Measurements from ENCODE around the gene USP54. TPM values are rescaled to one million over a fixed set of nuclear protein-coding genes. Genes with fewer than 3 reads are reported as not detected.
A peak's percentile ranks its signal among the peaks of the same experiment; 100 is the strongest.
"Not testable (repeated sequence)": the region's sequence is repeated elsewhere in the genome, so short reads cannot be mapped to it uniquely, and the experiment has no call there.

USP54 gene
- total RNA-seq = 10 to 100 TPM; 30.5 to 47.8 TPM
- long read RNA-seq, partial matches to known transcripts = 7 of 10 reads
- long read RNA-seq, other reads (novel, unspliced or antisense) = 3 of 10 reads

- intact Hi-C loops (cut with DNase I) = no loop called here
- no peak for DNase-seq
- ATAC-seq = peak; percentile 48 to 71
Observed at GRCh38 chr10:73590881-73591799, at the start of gene USP54. USP54 (minus strand) TSS chr10:73591342; CDS start chr10:73575658, 15,684 bp downstream.

- intact Hi-C loops (cut with DNase I) = loop anchor here in 1 of 2 donors (2.0 kb wide), 1 partner anchor 108 kb away; no protein-coding TSS in a partner anchor
- no peak for DNase-seq
- no peak for ATAC-seq
Observed at GRCh38 chr10:73639286-73639685, 48.1 kb upstream of the USP54 start.

- no peak for ATAC-seq
- intact Hi-C loops (cut with DNase I) = no loop called here
- no peak for DNase-seq
Observed at GRCh38 chr10:73635781-73636180, 44.6 kb upstream of the USP54 start.

- no peak for ATAC-seq
- intact Hi-C loops (cut with DNase I) = no loop called here
Observed at GRCh38 chr10:73634421-73634820, 43.3 kb upstream of the USP54 start.

GRCh38 chr10:73629165-73629564 is 38.0 kb upstream of the USP54 start:
- DNase-seq (no peak), ATAC-seq (no peak)
- intact Hi-C loops (cut with DNase I) = no loop called here

More at GRCh38 chr10:73634421-73634820, 43.3 kb upstream of the USP54 start:
- DNase-seq = no peak

- intact Hi-C loops (cut with DNase I) = no loop called here
- DNase-seq = no peak
- no peak for ATAC-seq
Observed at GRCh38 chr10:73628405-73628804, 37.3 kb upstream of the USP54 start.

- ATAC-seq (no peak), DNase-seq (no peak)
- intact Hi-C loops (cut with DNase I) = no loop called here
Observed at GRCh38 chr10:73627300-73627699, 36.2 kb upstream of the USP54 start.

- intact Hi-C loops (cut with DNase I) = no loop called here
- DNase-seq (peak; percentile 94), ATAC-seq (peak; percentile 99)
Observed at GRCh38 chr10:73625884-73626752, 35.0 kb upstream of the USP54 start.

GRCh38 chr10:73625004-73625883 is 34.1 kb upstream of the USP54 start:
- intact Hi-C loops (cut with DNase I) = no loop called here
- peak; percentile 66 to 80 for ATAC-seq
- peak; percentile 33 for DNase-seq

- intact Hi-C loops (cut with DNase I) = no loop called here
- no peak for DNase-seq
- ATAC-seq = no peak
Observed at GRCh38 chr10:73623056-73623455, 31.9 kb upstream of the USP54 start.

GRCh38 chr10:73620974-73621373 is 29.8 kb upstream of the USP54 start:
- intact Hi-C loops (cut with DNase I); DNase-seq; ATAC-seq: not testable (repeated sequence)

- intact Hi-C loops (cut with DNase I); ATAC-seq; DNase-seq: not testable (repeated sequence)
Observed at GRCh38 chr10:73617143-73617542, 26.0 kb upstream of the USP54 start.

GRCh38 chr10:73614720-73615119 is 23.6 kb upstream of the USP54 start:
- DNase-seq (no peak), ATAC-seq (no peak)
- intact Hi-C loops (cut with DNase I) = no loop called here

GRCh38 chr10:73609116-73609515 is 18.0 kb upstream of the USP54 start:
- intact Hi-C loops (cut with DNase I) = no loop called here
- no peak for ATAC-seq

GRCh38 chr10:73601486-73601921 is 10.4 kb upstream of the USP54 start:
- intact Hi-C loops (cut with DNase I) = no loop called here
- ATAC-seq = no peak
- no peak for DNase-seq

More at GRCh38 chr10:73609116-73609515, 18.0 kb upstream of the USP54 start:
- no peak for DNase-seq

GRCh38 chr10:73597346-73597745 is 6.2 kb upstream of the USP54 start:
- ATAC-seq (no peak), DNase-seq (no peak)
- intact Hi-C loops (cut with DNase I) = no loop called here

- ATAC-seq = no peak
- intact Hi-C loops (cut with DNase I) = no loop called here
Observed at GRCh38 chr10:73593812-73594211, 2.7 kb upstream of the USP54 start.

GRCh38 chr10:73593110-73593509 is 2.0 kb upstream of the USP54 start:
- DNase-seq (no peak), ATAC-seq (no peak)
- intact Hi-C loops (cut with DNase I) = no loop called here

More at GRCh38 chr10:73593812-73594211, 2.7 kb upstream of the USP54 start:
- DNase-seq = no peak

Data from left cardiac atrium (tissue), 4 donors.